Kasumi-1 (cell line): ENCODE measurements around the gene PARD3B.

Experiments used
- DNase-seq, 2 experiments: peaks; one replicate each; lab custom pipeline; 2025; lab: John Stamatoyannopoulos, UW

PARD3B gene

GRCh38 chr2:205013586-205013985 lies 468.3 kb downstream of the PARD3B start:
- DNase-seq = no peak

- no peak for DNase-seq
These were observed 468.9 kb downstream of the PARD3B start for GRCh38 chr2:205014201-205014600.

GRCh38 chr2:205017381-205017780 lies 472.1 kb downstream of the PARD3B start:
- DNase-seq = no peak

- no peak for DNase-seq
These were observed 472.6 kb downstream of the PARD3B start for GRCh38 chr2:205017912-205018311.

GRCh38 chr2:205020673-205021072 lies 475.4 kb downstream of the PARD3B start:
- DNase-seq = no peak

DNA sequence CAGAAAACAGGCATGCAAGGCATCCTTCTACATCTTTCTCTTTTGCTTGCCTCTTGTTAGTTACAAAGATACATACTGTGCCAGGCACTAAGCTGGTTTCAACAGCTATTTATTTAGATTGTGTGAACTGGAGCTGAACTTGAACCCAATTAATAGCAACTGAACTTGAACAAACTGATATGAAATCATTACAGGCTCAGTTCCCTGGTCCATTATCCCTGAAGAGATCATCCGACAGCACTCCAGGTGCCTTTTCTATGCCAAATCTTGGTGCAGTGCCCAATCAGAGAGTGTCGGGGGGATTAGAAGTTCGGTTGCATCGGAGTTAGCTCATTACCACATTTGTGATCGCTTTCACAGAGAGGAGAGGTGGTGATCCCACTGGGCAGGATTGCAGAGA lies 477.6 kb downstream of the PARD3B start:
- DNase-seq = no peak

DNA sequence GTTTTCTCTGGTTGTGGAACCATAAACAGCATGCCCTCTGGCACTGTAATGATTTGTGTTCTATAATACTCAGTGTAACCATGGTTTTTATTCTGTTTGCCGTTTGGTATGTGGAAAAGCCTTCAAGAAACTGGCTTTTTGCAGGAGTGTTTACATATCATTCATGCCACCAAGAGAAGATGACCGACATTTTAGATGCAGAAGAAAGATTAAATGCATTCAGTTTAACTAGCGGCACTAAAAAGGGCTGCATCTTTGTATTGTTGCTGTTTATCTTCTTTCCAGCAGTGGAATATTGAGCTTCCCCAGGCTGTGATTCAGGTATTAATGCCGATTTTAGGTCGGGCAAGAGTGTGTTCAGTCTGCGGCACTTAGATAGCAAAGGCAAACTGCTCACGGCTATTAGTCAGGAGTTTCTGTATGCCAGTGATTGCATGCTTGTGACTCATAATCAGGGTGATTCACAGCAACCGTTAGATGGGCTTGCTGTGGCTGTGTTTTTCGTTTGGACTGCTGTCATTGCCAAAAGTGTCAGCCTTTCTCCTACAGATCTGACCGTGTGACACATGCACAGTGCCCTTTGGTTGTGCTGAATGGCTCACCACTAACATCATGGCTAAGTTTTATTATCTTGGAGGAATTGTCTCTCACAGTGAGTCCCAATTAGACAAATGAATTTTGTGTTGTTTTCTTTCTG lies 479.7 kb downstream of the PARD3B start:
- no peak for DNase-seq

GRCh38 chr2:205025580-205026240 lies 480.4 kb downstream of the PARD3B start:
- no peak for DNase-seq

- DNase-seq = no peak
These were observed 485.4 kb downstream of the PARD3B start for GRCh38 chr2:205030695-205031094.

DNA sequence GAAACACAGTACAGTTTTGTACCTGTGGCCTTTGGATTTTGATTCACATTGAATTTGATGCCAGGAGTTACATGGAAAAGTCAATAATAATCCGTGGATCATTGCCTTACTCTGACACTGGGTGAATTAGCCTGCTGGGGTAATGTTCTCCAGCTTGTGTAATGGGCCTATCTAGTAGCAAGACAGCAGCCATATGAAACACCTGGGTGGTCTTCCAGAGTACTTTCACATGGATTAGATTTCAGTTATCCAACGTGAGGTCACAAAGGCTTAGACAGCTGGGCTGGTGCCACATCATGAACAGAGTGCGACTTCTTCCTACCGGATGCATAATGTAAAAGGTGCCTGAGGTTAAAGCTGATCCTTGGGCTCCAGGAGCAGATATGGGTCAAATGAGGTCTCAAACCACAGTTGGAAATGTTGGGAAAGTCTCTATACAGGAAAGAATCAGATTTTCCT lies 486.8 kb downstream of the PARD3B start:
- DNase-seq = no peak

- no peak for DNase-seq
These were observed 488.2 kb downstream of the PARD3B start for GRCh38 chr2:205033431-205033830.

DNA sequence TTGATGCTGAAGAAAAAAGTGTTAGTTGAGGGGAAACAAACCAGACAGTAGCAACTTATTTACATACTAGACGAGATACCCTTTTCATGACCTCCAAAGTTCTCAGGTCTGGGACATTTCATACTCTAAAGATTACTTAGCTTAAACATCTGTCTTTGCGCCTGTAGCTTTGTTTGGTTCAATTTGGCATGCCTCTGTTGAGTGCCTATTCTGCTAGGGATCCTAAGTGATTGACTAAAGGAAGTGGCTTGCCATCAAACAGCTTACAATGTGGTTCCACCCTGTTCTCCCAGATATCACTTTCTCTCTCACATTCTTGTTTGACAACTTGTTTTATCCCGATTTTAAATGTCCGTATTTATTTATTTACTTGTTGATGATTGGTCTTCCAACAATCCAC lies 488.8 kb downstream of the PARD3B start:
- DNase-seq = no peak

GRCh38 chr2:205040323-205040722 lies 495.0 kb downstream of the PARD3B start:
- DNase-seq = no peak

GRCh38 chr2:205041472-205042130 lies 496.3 kb downstream of the PARD3B start:
- DNase-seq = no peak

DNA sequence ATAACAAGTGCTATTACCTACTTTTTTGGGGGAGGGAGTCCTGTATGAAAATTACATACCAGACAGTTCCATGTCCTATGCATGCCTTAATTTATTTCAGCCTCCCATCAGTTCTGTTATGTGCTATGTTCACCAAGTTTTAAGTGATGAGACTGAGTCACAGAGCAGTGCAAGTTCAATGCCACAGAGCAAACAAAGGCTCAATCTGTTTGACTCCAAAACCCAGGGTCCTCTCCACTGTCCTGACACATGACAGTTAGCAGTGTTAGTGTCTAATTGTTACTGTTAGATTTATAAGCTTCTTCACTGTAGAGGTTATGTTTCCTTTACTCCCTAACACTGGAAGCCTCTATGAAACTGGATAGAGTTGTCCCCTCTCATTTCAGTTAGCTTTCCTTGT lies 498.0 kb downstream of the PARD3B start:
- no peak for DNase-seq

DNA sequence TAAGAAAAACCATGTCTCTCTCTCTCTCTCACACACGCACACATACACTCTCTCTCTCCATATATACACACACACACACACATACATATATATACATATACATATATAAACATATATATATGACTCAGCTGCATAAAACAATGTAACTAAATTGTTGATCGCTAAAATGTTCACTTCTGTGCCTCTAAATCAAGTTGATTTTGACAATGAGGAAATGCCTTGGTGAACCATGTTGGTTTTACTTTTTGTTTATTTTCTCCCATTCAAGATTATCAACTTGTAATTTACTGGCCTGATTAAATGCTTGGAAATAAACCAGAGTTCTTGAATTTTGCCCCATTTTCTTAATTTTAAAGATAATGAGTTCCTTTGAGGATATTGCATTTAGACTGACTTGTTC lies 500.4 kb downstream of the PARD3B start:
- no peak for DNase-seq

DNA sequence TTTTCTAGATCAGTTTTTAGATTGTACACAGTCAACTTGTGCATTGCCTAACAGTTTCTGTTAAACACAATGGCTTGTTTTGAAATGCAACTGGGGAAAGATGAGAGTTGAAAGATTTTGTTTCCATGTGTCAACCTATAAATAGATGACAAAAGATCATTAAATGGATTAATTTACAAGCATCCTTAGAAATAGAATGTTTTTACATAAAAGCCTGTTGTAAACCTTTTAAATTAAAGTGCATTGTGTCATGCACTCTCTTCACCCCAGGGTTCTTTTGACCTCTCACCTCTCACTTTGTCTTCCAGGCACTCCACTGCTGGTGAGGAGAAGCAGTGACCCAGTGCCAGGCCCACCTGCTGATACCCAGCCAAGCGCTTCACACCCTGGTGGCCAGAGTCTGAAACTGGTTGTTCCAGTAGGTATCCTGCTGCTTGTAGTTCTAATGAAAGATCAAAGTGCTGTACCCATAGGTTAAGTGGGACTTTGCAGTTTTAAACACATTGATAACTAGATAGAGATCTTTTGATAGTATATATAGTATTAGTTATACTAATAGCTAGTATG lies 502.1 kb downstream of the PARD3B start:
- no peak for DNase-seq

GRCh38 chr2:205051417-205051816 lies 506.1 kb downstream of the PARD3B start:
- DNase-seq = no peak

DNA sequence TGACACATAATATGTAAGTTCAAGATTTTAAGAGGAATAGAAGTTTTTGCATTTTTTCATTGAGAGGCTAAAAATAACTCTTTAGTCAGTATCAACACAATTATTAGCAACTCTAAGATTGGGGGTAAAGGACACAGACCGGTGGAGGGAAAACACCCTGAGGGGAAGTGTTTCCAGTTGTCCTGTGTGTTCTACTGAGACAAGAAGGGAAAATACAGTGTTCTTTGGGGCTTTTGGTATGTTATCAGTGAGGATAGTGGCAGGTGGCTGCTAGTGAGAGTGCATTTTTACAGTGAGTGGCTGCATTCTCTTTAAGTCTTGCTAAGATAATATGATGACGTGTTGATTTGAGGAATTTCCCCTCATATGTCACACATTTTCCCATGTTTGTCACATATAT lies 507.5 kb downstream of the PARD3B start:
- DNase-seq = no peak

GRCh38 chr2:205053827-205054410 lies 508.6 kb downstream of the PARD3B start:
- no peak for DNase-seq

DNA sequence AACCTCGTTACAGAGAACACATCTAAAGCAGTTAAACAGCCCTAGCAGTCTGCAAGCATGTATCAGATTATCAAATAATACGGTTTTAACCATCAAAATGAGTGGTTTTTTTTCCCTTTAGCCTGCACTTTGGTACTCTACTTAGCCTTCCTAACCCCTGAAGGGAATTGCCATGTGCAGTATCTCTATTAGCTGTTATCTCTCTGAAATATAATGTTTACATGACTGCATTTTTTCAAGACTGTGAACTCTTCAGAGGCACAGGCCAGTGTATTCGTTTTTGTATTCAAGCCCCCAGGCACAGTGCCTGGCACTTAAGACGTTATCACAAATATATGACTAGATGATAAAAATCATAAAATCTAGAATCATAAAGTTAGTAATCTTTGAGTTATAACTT lies 509.5 kb downstream of the PARD3B start:
- no peak for DNase-seq

DNA sequence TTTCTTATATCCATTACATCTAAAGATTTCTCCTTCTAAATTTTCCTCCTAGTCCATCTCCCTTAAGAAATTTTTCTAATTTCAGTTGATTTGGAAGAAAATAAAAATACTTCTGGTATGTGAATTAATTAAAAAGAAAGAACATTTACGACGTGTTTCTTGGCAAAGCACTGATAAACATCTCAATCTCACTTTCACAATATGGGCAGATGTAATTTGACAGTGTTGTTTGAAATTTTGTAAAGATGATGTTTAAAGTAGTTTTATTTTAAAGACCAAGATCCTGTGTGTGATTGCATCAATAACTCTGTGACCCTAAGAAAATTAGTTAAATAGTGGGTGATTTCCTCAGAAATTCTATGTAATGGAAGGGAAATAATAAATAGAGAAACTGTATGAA lies 510.0 kb downstream of the PARD3B start:
- no peak for DNase-seq

- no peak for DNase-seq
These were observed 510.9 kb downstream of the PARD3B start for GRCh38 chr2:205056151-205056561.
